WI38 (cell line): Measurements from ENCODE around the gene GTF3C1.

Source experiments
- H3K4me3 ChIP-seq: 2 replicates; pipeline ENCODE4 v1.5.1; 2011; ENCODE audit warnings: low read depth, mild to moderate bottlenecking, control low read depth, low read length
- TF ChIP-seq, protein P1 (sequence below): IDR thresholded peaks from 2 replicates; pipeline ENCODE4 v1.5.1; 2012; ENCODE audit warnings: low read depth, mild to moderate bottlenecking, control low read depth, low read length

Gene GTF3C1, protein sequence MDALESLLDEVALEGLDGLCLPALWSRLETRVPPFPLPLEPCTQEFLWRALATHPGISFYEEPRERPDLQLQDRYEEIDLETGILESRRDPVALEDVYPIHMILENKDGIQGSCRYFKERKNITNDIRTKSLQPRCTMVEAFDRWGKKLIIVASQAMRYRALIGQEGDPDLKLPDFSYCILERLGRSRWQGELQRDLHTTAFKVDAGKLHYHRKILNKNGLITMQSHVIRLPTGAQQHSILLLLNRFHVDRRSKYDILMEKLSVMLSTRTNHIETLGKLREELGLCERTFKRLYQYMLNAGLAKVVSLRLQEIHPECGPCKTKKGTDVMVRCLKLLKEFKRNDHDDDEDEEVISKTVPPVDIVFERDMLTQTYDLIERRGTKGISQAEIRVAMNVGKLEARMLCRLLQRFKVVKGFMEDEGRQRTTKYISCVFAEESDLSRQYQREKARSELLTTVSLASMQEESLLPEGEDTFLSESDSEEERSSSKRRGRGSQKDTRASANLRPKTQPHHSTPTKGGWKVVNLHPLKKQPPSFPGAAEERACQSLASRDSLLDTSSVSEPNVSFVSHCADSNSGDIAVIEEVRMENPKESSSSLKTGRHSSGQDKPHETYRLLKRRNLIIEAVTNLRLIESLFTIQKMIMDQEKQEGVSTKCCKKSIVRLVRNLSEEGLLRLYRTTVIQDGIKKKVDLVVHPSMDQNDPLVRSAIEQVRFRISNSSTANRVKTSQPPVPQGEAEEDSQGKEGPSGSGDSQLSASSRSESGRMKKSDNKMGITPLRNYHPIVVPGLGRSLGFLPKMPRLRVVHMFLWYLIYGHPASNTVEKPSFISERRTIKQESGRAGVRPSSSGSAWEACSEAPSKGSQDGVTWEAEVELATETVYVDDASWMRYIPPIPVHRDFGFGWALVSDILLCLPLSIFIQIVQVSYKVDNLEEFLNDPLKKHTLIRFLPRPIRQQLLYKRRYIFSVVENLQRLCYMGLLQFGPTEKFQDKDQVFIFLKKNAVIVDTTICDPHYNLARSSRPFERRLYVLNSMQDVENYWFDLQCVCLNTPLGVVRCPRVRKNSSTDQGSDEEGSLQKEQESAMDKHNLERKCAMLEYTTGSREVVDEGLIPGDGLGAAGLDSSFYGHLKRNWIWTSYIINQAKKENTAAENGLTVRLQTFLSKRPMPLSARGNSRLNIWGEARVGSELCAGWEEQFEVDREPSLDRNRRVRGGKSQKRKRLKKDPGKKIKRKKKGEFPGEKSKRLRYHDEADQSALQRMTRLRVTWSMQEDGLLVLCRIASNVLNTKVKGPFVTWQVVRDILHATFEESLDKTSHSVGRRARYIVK (N-terminal part only)

DNA sequence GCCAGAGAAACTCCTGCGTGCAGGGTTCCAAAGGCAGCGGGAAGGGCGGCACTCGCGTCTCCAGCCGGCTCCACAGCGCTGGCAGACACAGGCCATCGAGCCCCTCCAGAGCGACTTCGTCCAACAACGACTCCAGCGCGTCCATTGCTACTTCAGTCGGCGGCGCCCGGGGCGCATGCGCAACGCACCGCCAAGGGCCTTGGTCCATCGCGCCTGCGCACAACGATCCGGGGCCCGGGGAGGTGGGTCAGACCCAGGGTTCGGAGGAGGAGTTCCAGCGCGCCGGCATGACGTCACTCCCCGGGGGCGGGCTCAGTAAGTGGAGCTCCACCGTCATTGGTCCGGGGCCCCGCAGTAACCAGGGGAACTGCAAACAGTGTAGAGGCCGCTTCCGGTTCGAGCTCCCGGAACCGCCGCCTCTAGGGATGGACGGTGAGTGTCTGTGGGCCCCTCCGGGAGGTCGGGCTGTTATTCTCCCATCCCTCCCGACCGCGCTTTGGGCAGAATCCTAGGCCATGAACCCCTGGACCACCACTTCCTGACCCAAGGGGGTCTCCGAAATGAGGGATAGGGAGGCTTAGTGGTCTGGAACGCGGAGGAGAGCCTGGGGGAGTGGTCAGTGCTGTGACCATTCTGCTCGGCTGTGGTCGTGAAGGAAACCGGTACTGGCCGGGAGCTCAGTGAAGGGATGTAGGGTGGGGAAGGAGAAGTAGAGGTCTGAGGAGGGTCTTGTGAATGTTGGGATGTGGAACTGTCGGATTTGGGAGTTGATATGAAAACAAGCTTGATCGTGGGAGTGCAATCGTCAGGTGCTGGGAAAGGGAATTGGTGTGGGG lies at the start of gene GTF3C1, which contains the start of gene KATNIP:
Gene GTF3C1 (minus strand): TSS at position 168 of the 836 bp plus-strand sequence. CDS start 23 bp downstream, at position 145.
Gene KATNIP (plus strand): TSS at position 399 of the 836 bp plus-strand sequence. CDS start 27 bp downstream, at position 426.
- H3K4me3 ChIP-seq: peak within 1 kb of the TSS; percentile 100
- TF ChIP-seq, protein P1, sequence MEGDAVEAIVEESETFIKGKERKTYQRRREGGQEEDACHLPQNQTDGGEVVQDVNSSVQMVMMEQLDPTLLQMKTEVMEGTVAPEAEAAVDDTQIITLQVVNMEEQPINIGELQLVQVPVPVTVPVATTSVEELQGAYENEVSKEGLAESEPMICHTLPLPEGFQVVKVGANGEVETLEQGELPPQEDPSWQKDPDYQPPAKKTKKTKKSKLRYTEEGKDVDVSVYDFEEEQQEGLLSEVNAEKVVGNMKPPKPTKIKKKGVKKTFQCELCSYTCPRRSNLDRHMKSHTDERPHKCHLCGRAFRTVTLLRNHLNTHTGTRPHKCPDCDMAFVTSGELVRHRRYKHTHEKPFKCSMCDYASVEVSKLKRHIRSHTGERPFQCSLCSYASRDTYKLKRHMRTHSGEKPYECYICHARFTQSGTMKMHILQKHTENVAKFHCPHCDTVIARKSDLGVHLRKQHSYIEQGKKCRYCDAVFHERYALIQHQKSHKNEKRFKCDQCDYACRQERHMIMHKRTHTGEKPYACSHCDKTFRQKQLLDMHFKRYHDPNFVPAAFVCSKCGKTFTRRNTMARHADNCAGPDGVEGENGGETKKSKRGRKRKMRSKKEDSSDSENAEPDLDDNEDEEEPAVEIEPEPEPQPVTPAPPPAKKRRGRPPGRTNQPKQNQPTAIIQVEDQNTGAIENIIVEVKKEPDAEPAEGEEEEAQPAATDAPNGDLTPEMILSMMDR: no peak

DNA sequence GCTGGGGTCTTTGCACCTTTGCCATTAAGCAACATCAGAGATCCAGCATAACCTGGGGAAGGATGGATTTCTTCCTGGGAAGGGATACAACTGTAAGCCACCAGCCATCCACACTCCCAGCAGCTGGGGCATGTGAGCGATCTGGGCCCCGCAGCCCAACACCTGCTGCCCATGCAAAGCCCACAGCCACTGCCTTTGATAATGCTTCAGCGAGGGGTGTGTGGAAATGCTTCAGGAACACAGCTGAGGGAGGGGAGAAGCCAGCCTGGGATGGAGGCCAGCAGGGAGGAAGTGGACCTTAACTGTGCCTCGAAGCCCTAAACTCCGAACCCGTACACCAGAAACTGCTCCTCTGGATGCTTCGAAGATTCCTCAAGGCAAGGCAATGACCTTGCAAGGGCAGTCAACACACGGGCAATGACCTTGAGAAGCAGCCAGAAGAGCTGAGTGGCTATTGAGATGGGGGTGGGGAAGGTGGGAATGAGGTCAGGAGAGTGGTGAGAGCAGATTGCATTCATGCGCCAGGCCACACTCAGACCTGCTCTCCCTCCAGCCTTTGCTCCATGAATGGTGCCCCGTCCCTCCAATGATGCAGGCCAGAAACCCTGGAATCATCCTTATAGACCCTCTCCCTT lies 49.3 kb upstream of the GTF3C1 start:
- TF ChIP-seq, protein P1: no peak
- no peak overlapping the region for H3K4me3 ChIP-seq

DNA sequence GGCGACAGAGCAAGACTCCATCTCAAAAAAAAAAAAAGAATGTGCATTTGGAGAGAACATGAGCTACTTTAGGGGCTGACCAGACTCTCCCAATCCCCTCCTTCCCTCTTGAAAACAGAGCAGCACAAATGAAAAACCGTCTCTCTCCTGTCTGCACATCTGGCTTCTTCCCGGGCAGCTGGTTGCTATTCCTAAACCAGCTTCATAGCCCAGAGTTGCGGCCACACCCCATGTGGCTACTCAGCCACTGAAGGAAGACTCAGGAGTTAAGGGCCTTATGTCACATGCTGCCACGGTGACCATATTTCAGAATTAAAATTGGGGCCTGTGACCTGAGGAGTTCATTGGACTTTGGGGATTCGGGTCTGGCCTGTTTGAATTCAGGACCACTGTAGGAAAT lies 48.5 kb upstream of the GTF3C1 start:
- no peak overlapping the region for H3K4me3 ChIP-seq
- TF ChIP-seq, protein P1: no peak

DNA sequence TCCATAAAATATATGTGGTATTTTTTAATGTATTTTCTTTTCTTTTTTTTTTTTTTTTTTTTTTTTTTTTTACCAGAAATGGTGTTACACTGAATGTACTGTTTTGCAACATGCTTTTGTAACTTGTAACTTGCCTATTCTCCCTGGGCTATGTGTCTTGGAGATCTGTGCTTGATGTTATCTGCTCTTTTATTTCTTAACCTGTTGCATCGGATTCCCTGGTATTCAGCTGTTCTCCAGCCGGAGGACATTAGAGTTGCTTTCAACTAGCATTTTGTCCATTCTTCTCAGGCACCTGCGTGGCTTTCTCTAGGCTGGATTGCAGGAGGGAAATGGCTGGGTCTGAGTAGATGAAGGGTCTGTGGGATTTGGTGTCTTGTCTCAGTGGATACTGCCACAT lies 47.6 kb upstream of the GTF3C1 start:
- TF ChIP-seq, protein P1: no peak
- no peak overlapping the region for H3K4me3 ChIP-seq

DNA sequence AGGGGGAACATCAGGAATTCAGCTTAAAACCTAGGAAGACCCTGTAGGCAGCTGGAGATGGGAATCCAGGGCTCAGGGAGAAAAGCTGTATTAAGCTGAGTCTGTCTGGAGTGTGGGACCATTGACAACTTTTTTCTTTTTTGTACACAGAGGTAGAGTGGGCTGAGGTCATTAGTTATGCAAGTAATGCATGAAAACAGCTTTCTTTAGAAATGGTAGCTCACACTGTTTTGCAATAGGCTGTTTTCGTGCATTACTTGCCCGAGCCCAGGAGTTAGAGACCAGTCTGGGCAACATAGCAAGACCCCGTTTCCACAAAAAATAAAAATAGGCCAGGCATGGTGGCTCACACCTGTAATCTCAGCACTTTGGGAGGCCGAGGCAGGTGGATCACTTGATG lies 46.7 kb upstream of the GTF3C1 start:
- TF ChIP-seq, protein P1: no peak
- no peak overlapping the region for H3K4me3 ChIP-seq

DNA sequence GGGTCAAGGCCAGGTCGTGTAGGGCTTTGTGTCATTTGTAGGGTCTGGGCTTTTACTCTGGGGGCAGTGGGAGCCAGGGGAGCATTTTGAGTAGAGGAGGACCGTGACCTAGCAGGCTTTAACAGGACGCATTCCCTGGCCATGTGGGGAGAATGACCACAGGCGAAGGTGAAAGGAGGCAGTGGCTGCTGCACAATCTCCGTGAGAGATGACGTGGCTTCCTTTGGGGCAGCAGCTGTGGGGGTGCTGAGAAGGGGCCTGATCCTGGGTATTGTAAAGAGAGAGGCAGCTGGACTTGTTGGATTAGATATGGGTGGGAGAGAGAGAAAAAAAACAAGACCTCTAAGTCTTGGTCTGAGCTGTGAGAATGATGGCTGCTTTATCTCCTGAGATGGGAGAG lies 46.3 kb upstream of the GTF3C1 start:
- TF ChIP-seq, protein P1: no peak
- H3K4me3 ChIP-seq: no peak overlapping the region
